ENCODE results near the gene SMIM22.

DNA sequence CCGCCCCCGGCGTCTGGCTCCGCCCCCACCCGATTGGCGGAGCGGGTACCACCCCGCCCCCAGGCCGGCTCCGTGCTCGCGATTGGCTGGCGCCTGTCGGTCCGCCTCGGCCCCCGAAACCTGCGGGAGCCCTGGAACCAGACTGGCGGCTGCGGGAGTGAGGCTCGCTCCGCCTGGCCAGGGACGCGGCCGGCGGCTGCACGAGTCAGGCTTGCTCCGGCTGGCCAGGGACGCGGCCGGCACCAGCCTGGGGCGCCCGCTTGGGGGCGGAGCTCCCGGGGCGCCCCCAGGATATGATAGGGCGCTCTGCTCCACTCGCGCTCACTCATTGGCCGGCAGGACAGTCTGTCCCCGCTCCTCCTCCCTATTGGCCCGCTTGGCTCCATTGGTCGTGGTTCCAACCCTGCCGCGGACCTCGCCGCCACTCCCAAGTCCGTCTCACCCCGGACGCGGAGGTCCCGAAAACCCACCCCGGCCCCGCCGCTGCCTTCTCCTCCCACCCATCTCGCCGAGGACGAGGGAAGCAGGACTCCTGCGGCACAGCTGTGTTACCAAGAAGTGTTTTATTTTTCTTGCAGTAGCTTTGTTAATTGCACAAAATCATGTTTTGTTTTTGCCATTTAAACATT is 7.6 kb downstream of the SMIM22 start:
- TF ChIP-seq CTCF (IDR thresholded peaks at IDR 0.05): peak in 4 of 6 experiments; percentile 18 to 72 (median 67)
- TF ChIP-seq POLR2A (IDR thresholded peaks at IDR 0.05): peak in 1 of 4 donors; percentile 30
- no peak for TF ChIP-seq POLR2AphosphoS5 (IDR thresholded peaks at IDR 0.05)

All from upper lobe of left lung (tissue), 4 donors.